Esophagus squamous epithelium (tissue), 5 donors: ENCODE results near the gene ACR. TPM values are rescaled to one million over a fixed set of nuclear protein-coding genes. Genes with fewer than 3 reads are reported as not detected.

ENCODE experiments used
- DNase-seq: peaks from one replicate; lab custom pipeline; 2025; lab: John Stamatoyannopoulos, UW
- H3K27ac ChIP-seq, 4 donors: fragments of 200-600 bp; sonication (generic); one replicate each; pipeline ENCODE4 v1.5.1; 2016 to 2019; ENCODE audit warnings: mild to moderate bottlenecking in 1 of 4
- H3K27me3 ChIP-seq, 4 donors: fragments of 200-600 bp; sonication (generic); 1 replicate in 3 of 4; 2 replicates in 1 of 4; pipeline versions ENCODE4 v1.5.1 to v1.6.0; 2017 to 2021; ENCODE audit warnings: antibody characterized with exemption in 1 of 4
- H3K36me3 ChIP-seq, 3 donors: fragments of 200-600 bp; sonication (generic); one replicate each; pipeline ENCODE4 v1.5.1; 2016 to 2019
- H3K4me1 ChIP-seq, 3 donors: fragments of 200-600 bp; sonication (generic); one replicate each; pipeline ENCODE4 v1.5.1; 2017 to 2019
- H3K4me3 ChIP-seq, 4 donors: fragments of 200-600 bp; sonication (generic); 1 replicate in 3 of 4; 2 replicates in 1 of 4; pipeline ENCODE4 v1.5.1; 2016 to 2019; ENCODE audit warnings: mild to moderate bottlenecking in 2 of 4, moderate library complexity in 1 of 4
- H3K9me3 ChIP-seq, 3 donors: fragments of 200-600 bp; sonication (generic); one replicate each; pipeline ENCODE4 v1.5.1; 2016 to 2019
- POLR2A ChIP-seq, 4 donors: fragments of 450-650 bp; IDR thresholded peaks; one replicate each; pipeline ENCODE4 v1.6.1; 2017; ENCODE audit warnings: antibody characterized with exemption in 4 of 4, mild to moderate bottlenecking in 4 of 4, moderate library complexity in 3 of 4
- WGBS, 2 donors: methylation state at CpG; one replicate each; pipeline ENCODE4 v1.1.5; 2018; 5-methylcytosine and 5-hydroxymethylcytosine counted together
- intact Hi-C: fragments of 100-400 bp; cut with DNase I; formaldehyde crosslinking; loops from one replicate; pipeline ENCODE4 v1.15.0; 2022
- total RNA-seq, 4 donors: library from RNA; depleted of rRNA; stranded (reverse); fragments of >200 nt; gene quantifications; one replicate each; pipeline ENCODE4 v1.1.0, GENCODE V29; 2016
- TF ChIP-seq, protein P1 (sequence below), 6 experiments: fragments of 450-650 bp in 4 of 6; fragments of 200-600 bp in 2 of 6; sonication (generic) in 2 of 6; IDR thresholded peaks; one replicate each; pipeline ENCODE4 v1.5.1; 2016 to 2019; ENCODE audit warnings: antibody characterized with exemption in 6 of 6, mild to moderate bottlenecking in 4 of 6, moderate library complexity in 4 of 6
- donor health status: DM: yes; HTN: yes; CAD: no.

Gene ACR
- total RNA-seq, 4 donors from 2014 or later: not detected

DNA sequence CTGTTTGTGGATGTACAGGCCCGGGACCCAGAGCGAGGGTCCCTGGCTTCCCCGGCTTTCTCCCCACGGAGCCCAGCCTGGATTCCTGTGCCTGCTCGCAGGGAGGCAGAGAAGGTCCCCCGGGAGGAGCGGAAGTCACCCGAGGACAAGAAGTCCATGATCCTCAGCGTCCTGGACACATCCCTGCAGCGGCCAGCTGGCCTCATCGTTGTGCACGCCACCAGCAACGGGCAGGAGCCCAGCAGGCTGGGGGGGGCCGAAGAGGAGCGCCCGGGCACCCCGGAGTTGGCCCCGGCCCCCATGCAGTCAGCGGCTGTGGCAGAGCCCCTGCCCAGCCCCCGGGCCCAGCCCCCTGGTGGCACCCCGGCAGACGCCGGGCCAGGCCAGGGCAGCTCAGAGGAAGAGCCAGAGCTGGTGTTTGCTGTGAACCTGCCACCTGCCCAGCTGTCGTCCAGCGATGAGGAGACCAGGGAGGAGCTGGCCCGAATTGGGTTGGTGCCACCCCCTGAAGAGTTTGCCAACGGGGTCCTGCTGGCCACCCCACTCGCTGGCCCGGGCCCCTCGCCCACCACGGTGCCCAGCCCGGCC, 16.7 kb upstream of the ACR start:
- H3K36me3 ChIP-seq: peaks cover 0 to 45% (median 0%) of the 10 kb centered on the region in 3 donors

DNA sequence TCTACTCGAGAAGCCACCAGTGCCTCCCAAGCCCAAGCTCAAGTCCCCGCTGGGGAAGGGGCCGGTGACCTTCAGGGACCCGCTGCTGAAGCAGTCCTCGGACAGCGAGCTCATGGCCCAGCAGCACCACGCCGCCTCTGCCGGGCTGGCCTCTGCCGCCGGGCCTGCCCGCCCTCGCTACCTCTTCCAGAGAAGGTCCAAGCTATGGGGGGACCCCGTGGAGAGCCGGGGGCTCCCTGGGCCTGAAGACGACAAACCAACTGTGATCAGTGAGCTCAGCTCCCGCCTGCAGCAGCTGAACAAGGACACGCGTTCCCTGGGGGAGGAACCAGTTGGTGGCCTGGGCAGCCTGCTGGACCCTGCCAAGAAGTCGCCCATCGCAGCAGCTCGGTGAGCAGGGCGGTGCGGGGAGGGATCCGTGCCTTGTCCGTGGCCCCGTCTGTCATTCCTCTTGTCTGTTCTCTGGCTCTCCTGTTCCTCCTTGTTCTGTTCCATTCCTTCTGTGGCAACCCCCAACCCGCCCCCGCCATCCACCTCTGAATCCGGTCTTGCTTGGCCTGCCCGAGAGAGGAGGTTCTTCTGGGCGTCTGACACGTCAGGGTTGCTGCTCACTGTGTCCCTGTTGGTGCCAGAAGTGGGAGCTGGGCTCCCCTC, 15.8 kb upstream of the ACR start:
- no peaks in the 10 kb centered on the region for H3K9me3 ChIP-seq
- peaks cover 0 to 53% (median 0%) of the 10 kb centered on the region in 3 donors for H3K36me3 ChIP-seq
- no peak overlapping the region for H3K27ac ChIP-seq
- DNase-seq: no peak
- peaks cover 0 to 37% (median 0%) of the 10 kb centered on the region in 4 donors for H3K27me3 ChIP-seq
- WGBS, 2 donors: 90 to 94% methylated on average over 16 to 19 of the region's 33 CpGs
- H3K4me3 ChIP-seq: no peak overlapping the region
- H3K4me1 ChIP-seq: peaks cover 0 to 14% (median 10%) of the 10 kb centered on the region in 3 donors
- intact Hi-C loops: no loop called here
- TF ChIP-seq POLR2A (IDR thresholded peaks at IDR 0.05): no peak
- TF ChIP-seq, protein P1, sequence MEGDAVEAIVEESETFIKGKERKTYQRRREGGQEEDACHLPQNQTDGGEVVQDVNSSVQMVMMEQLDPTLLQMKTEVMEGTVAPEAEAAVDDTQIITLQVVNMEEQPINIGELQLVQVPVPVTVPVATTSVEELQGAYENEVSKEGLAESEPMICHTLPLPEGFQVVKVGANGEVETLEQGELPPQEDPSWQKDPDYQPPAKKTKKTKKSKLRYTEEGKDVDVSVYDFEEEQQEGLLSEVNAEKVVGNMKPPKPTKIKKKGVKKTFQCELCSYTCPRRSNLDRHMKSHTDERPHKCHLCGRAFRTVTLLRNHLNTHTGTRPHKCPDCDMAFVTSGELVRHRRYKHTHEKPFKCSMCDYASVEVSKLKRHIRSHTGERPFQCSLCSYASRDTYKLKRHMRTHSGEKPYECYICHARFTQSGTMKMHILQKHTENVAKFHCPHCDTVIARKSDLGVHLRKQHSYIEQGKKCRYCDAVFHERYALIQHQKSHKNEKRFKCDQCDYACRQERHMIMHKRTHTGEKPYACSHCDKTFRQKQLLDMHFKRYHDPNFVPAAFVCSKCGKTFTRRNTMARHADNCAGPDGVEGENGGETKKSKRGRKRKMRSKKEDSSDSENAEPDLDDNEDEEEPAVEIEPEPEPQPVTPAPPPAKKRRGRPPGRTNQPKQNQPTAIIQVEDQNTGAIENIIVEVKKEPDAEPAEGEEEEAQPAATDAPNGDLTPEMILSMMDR (IDR thresholded peaks at IDR 0.05): no peak

More for the DNA sequence above, 16.7 kb upstream of the ACR start:
- Histone ChIP-seq H3K4me3 (no peak overlapping the region), H3K27me3 (peaks cover 0 to 37% (median 0%) of the 10 kb centered on the region in 4 donors), H3K9me3 (no peaks in the 10 kb centered on the region), H3K27ac (no peak overlapping the region), H3K4me1 (peaks cover 0 to 14% (median 10%) of the 10 kb centered on the region in 3 donors)
- no peak for TF ChIP-seq POLR2A (IDR thresholded peaks at IDR 0.05)
- TF ChIP-seq, protein P1 (IDR thresholded peaks at IDR 0.05): no peak
- DNase-seq: no peak
- intact Hi-C loops: no loop called here
- no CpG with 5 or more reads among the region's 32 CpGs for WGBS, 2 donors

DNA sequence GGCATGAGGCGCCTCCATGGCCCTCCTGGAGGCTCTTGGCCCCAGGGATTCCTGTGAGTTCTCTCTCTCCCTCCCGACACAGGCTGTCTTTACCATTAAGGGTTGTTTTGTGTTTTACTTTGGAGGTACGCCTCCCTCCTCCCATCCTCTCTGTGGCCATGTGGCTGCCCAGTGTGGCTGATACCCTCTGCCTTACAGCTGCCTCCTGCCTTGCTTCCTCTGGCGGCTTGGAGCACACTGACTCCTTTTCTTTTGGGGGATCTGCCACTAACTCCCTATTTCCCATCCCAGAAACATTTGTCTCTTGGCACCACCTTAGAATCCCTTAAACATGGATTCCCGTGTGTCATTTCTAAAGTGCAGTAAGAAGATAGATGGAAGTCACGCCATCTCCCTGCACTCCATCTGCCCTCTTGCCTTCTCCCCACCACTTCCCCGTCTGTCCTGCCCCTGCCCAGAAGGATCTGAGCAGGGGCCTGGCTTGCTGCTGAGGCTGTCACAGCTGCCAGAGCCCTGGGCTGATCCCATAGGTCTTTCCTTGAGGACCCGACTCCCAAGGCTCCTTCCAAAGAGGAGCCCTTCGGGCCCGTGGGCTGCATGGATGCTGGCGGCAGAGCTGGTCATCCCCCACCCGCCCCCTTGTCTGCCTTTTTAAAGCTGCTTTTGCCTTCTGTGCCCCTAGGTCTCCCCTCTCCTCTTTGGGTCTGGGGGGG, 15.1 kb upstream of the ACR start:
- no peak for TF ChIP-seq POLR2A (IDR thresholded peaks at IDR 0.05)
- TF ChIP-seq, protein P1 (IDR thresholded peaks at IDR 0.05): no peak
- Histone ChIP-seq H3K27me3 (peaks cover 0 to 37% (median 0%) of the 10 kb centered on the region in 4 donors), H3K9me3 (no peaks in the 10 kb centered on the region), H3K4me1 (peaks cover 0 to 15% (median 10%) of the 10 kb centered on the region in 3 donors), H3K36me3 (peaks cover 0 to 53% (median 0%) of the 10 kb centered on the region in 3 donors), H3K4me3 (no peak overlapping the region), H3K27ac (no peak overlapping the region)
- DNase-seq: no peak
- 92 to 95% methylated on average over 7 of the region's 12 CpGs for WGBS, 2 donors
- intact Hi-C loops: no loop called here

DNA sequence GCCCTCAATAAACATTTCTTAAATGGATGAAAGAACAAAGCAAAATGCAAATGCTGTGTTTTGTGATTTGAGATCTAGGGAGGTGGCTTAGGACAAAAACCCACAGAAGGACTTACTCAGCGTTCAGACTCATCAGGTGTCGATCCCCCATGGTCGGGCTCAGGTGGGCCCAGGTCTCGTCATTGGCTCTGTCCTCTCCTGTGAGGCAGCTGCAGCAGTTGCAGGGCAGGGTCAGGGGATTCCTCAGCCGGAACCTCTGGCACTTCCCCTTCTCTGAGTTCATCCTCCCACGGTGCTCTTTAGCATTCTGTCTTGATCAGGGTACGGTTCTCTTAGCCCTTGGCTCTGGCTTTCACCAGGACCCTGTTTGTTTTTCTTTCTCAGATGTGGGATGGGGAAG, 14.0 kb upstream of the ACR start:
- H3K27me3 ChIP-seq: peaks cover 0 to 35% (median 0%) of the 10 kb centered on the region in 4 donors
- DNase-seq: no peak
- peaks cover 0 to 61% (median 0%) of the 10 kb centered on the region in 3 donors for H3K36me3 ChIP-seq
- H3K4me1 ChIP-seq: peaks cover 0 to 22% (median 10%) of the 10 kb centered on the region in 3 donors
- H3K27ac ChIP-seq: no peak overlapping the region
- intact Hi-C loops: no loop called here
- H3K4me3 ChIP-seq: no peak overlapping the region
- 71 to 79% methylated on average over 7 of the region's 7 CpGs for WGBS, 2 donors
- no peak for TF ChIP-seq POLR2A (IDR thresholded peaks at IDR 0.05)
- TF ChIP-seq, protein P1 (IDR thresholded peaks at IDR 0.05): no peak
- H3K9me3 ChIP-seq: no peaks in the 10 kb centered on the region
